ENCODE data around the gene HTRA2.

- TF ChIP-seq CTCF (IDR thresholded peaks at IDR 0.05) (no peak), POLR2A (IDR thresholded peaks at IDR 0.05) (no peak)
These were observed 28.2 kb upstream of the HTRA2 start for GRCh38 chr2:74501335-74502071.
